T-helper 9 cell (primary cell): ENCODE measurements around the gene FAR2.
"Not testable (repeated sequence)": the region's sequence is repeated elsewhere in the genome, so short reads cannot be mapped to it uniquely, and the experiment has no call there.

Experiments used
- DNase-seq: peaks from one replicate; pipeline ENCODE4 v3.0.0-alpha.2; 2020
- total RNA-seq, 2 donors: gene quantifications; one replicate each; lab custom pipeline; 2026; lab: John Stamatoyannopoulos, UW

FAR2 gene
- 6.0 to 14.2 reads per million in 2 donors for total RNA-seq

DNA sequence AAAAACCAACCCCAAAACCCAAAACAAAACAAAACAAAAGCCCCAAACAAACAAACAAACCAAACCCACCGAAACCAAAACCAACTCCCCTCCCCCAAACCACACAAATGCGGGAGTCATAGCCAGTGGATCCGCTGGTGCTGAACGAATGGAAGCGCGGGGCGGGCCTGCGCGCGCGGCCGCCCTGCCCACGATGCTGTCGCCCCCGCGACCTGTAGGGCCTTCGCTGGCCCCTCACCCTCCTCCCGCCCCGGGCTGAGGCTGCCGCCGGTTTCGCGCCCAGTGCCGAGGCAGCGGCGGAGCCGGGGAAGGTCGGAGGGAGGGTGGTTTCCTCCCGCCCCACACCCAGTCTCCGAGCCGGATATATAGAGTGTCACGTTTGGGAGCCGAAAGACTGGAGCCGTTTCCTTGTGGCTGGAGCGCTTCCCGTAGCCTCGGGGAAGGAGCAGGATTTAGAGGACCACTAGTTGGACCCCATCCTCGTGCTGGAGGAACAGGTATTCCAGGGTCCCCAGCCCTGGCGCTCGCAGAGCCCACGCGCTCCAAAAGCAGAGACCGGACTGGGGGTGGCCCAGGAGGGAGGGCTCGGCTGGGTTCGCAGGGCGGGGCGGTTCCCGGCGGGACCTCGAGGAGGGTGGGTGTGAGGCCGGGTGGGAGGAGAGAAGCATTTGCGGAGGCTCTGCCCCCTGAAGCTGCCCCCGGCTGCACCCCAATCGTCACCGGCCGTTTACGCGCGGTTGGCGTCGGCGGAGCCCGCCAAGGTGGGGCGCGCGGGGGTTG lies at the start of gene FAR2:
FAR2 (plus strand) TSS at position 368 of the 780 bp plus-strand sequence. CDS start 121,172 bp downstream, outside the sequence.
- peak; percentile 35 for DNase-seq

DNA sequence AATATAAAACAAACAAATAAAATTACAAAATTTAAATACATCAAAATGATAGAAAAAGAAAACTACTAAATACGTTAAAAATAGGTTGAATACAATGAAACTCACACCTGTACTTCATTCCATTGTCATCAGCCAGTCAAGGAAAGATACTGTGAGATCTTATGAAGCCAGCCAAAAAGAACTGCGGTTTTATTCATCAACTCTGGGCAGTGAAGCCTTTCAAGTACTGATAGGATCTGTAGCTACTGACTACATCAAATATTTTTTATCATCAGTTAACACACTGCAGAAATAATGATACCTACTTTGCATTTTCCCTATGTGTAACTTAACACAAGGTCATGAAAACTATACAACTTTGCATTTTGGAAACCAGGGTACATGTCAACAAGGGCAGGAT lies 46.3 kb upstream of the FAR2 start:
- no peak for DNase-seq

DNA sequence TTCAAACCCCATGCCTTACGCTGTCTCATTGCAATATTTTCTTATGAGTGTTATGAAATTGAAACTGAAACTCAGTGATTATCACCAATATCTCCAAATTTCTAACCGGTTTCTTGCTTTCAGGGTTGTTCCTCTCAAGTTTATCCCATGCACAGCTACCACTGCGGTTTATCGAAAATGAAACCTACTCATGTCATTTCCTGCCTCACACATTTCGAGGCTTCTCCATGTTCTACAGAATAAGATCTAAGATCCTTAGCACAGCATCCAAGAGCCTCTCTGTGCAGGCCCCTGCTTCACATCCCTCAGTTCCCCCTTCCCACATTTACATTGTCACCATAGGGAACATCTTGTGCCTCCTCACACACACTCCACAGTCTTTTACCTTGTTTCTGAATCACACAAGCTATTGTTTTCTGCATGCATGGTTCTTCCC lies 45.5 kb upstream of the FAR2 start:
- no peak for DNase-seq

DNA sequence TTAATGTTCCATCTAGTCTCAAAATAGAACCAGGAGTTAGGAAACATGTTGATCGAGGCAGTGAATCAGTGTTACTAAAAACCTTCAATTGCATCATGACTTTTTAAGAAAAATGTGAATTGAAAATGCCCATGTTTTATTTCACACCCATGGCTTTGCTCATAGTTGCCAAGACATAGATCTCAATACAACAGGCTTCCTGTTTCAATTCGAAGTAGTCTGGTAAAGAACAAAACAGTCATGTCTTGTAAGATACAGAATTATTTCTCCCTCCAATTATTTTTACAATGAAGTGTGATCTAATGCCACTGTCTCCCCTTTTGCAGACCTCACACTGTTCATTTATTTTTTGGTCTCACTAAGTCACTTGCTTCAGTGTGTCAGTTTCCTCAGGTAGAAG lies 44.6 kb upstream of the FAR2 start:
- no peak for DNase-seq

DNA sequence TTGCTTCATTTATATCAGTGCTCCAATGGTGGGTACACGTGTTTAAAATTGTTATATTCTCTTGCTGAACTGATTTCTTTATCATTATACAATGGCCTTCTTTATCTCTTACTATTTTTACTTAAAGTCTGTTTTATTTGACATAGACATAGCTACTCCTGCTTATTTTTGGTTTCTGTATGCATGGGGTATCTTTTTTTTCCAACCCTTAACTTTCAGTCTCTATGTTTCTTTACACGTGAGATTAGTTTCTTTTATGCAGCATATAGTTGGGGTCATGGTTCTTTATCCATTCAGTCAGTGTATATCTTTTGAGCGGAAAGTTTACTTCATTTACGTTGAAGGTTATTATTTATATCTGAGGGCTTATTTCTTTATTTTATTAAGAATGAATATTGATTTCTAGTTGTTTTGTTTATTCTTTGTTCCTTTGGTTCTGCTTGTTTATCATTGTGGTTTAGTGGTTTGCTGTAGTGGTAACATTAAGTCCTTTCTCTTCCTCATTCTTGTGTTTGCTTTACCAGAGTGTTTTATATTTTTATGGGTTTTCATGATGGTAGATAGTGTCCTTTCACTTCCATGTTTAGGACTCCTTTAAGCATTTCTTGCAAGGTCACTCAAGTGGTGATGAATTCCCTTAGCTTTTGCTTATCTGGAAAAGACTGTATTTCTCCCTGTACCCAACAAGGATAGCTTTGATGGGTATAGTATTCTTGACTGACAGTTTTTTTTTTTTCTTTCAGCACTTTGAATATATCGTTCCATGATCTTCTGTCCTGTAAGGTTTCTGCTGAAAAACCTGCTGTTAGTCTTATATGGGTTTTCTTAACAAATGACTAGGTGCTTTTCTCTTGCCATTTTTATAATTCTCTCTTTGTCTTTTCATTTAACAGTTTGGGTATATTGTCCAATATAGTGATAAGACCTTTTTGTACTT lies 38.3 kb upstream of the FAR2 start:
- no peak for DNase-seq

DNA sequence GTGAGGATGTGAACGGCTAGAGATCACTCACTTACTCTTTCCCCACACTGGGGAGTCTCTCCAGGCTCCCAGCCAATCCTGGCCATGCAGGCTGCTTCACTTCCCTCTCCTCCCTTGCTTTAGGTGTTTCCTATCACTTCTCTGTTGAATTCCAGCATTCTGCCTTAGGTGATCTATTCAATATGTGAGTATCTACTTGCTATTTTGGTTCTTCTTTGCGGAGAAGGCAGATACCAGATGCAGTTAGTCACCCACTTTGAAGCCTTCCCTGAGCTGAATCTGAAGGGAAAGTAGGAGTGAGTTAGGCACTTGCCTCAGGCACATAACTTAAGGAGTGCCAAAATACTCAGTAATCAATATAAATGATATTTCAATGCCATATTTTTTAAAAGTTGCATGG lies 36.0 kb upstream of the FAR2 start:
- no peak for DNase-seq

DNA sequence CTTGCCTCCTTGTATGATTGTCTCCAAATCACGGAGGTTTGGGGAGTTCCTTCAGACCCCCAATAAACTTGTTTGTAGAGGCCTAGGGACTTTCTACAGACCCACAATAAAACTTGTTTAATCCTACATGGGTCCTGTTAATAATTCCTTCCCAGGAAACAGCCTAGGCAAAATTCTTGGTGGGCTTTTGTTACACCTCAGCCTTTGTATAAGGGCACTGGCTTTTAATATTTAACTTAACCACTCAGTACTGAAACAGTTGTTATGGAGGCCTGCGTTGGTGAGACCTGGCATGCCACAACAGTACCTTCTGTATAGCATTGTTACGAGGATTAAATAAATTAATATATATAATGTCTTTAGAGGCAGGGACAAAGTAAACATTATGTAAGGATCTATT lies 32.7 kb upstream of the FAR2 start:
- DNase-seq = no peak

DNA sequence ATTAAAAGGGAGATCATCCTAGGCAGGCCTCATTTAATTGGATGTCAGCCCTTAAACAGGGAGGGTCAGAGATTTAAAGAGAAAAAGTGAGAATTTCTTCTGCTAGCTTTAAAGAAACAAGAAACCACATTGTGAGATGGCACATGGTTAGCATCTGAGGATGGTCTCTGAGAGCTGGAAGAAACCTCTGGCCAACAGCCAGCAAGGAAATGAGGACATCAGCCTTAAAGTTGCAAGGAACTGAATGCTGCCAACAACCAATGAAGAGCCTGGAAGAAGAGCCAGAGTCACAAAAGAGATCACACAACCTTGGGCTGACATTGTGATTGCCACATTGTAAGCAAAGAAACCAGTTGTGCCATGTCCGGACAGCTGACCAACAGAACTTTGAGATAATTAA lies 17.5 kb upstream of the FAR2 start:
- no peak for DNase-seq

DNA sequence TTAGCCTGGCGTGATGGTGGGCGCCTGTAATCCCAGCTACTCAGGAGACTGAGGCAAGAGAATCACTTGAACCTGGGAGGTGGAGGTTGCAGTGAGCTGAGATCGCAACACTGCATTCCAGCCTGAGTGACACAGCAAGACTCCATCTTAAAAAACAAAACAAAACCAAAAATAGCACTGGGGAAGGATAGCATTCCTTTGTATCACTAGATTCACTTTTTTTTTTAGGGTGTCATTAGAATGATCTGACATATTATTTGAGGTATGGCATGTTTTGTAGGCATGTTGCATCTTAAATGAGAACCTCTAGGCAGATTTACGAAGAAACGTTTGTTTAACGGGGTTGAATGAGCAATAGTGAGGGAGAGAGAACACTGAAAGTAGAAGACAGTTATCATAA lies 16.8 kb upstream of the FAR2 start:
- DNase-seq = no peak

DNA sequence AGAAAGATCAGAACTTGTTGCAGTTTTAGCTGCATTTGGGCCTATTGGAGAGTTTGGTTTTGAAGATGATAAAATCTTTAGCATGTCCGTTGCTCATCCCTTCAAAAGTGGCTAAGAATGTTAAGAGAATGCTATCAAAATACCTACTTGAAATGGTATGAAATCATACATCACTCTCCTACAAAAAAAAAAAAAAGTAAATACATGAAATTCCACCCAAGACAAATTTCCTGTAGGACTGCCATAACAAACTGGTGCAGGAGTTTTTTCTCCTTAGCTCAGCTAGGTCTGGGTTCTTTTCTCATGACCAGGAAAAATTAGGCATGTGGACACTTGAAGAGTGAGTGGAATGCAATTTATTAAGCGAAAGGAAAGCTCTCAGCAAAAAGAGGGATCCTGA lies 15.9 kb upstream of the FAR2 start:
- no peak for DNase-seq

DNA sequence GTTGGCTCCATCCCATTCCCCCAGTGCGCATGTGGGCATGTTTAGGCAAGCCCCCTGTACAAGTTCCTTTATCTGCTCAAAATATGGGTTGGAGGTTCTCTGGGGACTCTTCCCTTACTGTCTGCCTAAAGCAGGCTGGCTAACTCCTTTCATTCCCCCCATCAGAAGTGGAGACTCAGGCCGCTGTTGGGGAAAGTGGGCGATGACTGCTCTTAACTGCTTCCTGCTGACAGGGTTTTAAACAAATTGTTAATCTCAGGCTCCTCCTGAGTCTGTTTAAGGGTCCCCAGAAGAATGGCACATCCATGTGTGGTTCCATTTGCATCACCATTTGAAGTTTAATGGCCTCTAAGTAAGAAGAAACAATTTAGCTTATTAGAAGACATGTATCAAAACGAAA lies 15.4 kb upstream of the FAR2 start:
- no peak for DNase-seq

DNA sequence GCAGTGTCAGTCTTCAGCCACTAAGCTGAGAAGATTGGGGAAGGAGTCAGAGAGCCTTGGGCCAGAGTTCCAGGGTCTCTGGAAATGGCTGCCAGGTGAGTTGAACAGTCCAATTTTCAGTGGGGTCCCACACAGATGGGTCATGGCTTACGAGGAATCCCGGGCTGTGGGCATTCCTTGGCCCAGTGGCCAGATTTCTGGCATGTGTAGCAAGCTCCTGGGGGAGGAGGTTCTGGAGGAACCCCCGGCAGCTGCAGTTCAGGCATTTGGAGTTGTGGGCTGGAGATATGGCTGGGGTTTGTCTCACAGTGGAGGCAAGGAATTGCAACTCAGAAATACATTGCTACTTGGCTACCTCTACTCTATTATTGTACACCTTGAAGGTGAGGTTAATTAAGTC lies 10.8 kb upstream of the FAR2 start:
- not testable (repeated sequence) for DNase-seq

DNA sequence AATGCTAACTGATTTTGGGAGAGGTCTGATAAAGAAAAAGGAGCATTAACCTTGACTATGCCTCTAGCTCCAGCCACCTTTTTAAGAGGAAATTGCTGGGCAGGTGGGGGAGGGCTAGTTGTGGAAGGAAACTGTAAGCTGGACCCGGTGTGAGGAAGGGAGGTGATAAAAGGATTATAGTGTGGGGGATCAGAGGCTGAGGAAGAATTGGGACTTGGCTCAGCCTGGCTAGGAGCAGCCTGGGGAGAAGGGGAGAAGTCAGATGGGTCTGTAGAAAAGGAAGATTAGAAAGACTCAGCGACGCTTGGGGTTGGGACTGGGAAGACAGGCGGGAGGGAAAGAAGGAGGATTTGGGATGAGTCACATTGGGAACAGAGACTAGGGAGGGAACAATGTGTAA lies 10.2 kb upstream of the FAR2 start:
- DNase-seq = not testable (repeated sequence)

DNA sequence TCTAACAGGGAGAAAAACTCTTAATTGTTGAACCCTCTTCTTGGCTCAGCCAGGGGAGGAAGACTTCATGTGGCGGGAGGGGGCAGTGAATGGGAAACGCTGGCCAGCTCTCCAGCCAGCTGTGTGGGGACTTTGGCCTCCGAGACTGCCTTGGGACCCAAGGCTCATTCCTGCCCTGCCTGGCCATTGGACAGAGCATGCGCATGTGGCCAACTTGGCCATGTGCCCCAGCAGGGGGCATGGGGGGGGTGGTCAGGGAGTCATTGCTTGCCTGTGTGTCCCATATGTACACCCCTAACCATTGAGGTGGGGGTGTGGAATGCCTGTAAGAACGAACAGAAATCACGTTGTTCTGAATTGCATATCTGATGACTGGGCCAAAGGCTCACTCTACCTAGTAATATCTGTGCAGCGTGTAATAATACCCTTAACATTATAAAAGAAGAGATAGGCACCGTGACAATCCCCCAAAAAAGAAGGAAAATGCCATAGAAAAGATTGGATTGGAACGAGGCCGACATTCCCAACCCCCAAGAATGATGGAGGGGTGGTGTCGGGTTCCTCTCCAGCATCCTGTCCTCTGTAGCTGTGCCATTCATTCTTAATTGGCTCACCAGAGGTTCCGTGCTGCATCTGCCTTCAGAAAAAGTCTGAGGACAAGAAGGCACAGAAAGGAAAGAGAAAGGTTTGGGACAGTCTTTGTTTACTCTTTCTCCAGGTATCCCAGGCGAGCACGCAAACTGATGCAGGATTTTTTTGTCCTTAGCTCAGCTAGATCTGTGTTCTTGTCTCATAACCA lies 3.5 kb upstream of the FAR2 start:
- DNase-seq = no peak

DNA sequence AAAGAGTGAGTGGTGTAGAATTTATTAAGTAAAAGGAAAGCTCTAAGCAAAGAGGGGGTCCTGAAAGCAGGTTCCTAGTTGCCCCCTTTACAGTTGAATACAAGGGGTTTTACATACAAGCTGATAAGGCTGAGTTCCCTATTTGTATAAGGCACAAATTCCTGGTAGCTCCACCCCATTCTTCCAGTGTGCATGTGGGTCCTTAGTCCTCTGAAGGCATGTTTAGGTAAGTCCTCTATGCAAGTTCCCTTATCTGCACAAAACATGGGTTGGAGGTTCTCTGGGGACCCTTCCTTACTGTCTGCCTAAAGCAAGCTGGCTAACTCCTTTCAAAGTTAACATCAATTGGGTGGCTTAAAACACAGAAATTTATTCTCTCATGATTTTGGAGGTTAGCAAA lies 2.9 kb upstream of the FAR2 start:
- no peak for DNase-seq

DNA sequence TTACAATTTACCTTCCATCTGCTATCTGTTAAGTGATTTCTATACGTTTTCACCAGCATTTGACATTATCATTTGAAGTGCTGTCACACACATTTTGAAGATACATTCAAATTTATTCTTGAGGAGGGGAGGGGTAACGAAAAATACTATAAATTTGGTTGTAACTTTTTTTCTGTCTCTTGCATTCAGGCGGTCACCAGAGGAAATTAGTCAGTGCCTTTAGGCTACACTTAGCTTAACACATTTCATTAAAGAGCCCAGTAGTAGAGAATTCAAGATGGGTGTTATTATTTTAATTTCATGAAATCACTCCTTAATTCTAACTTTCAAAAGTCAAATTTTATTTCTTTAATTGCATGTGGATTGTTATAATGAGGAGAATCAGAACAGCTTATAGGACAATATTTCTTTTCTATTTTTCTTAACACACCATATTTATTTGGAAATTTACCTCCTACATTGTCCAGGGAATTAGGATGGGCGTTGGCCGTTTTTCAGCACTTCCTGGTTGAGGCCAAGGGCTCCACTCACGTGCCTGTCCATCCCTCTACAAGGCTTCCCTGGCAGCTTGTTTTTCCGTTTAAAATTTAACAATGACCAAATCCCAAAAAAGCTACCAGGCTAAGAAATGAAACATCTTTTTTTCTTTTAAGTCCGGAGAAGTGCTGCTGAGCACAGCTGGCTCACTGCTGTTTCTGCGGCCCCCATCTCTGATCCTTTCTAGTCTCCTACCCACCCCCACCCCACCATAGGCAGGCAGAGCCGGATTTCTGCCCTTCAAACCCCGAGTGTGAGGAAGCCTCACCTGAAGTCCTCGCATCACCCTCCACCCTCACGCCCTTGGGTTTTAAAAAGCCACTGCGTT lies 1.1 kb upstream of the FAR2 start:
- no peak for DNase-seq

DNA sequence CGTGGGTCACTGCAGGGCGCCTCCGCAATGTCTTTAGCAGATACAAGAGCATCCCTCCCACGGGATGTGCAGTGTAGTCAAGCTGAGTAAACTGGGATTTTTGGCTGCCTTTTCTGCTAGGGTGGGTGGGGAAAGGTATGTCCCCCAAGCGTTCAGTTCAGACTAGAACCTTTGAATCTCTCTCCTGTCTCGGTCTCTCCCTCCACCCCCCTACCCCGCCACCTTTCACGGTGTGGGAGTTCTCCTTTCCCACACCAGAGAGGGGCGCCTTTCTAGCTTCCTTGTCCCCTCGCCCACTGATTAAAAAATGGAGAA lies 525 bp upstream of the FAR2 start:
- no peak for DNase-seq

DNA sequence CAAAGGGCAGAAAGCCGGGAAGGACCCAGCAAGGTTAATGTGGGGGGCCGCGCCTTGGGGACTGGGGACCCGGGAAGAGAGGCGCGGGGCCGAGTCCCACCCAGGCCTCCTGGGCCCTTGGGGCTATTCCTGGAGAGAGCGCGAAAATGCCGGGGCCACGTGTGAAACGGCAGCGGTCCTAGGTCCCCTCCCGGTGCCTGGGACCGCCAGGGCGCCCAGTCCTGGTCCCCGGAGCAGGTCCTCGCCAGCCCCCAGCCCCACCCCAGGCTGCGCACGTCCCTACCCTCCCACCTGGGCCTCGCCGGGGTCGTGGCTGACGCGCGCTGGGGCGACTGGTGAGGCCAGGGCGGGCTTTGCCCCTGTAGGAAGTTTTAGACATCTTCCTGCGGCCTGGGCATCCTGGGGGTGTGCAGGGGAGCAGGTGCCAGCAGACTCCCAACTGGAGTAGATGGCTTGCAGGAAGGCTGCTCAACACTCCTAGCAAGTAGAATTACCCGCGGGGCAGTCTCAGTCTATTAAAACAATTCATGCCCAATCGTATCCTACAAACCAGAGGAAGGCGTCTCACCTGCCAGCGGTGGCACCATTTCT lies 708 bp downstream of the FAR2 start:
- DNase-seq = no peak

DNA sequence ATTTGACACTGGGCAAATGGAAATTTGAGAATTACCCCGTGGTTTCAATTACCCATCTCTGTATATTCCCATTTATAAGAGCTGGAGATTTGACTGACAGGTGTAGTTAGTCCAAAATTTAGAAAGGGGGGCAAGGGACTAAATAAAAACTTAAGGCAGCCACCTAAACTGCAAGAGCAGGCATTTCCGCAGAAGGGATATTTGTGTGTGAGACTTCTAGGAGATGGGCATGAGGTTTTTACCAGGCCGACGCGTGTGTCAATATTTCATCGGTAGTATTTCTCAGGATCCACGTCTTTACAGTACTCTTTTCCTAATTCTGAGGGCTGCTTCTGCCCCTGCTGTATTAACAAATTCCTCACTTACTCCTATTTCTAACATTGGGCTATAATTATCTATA lies 1.4 kb downstream of the FAR2 start:
- DNase-seq = no peak

DNA sequence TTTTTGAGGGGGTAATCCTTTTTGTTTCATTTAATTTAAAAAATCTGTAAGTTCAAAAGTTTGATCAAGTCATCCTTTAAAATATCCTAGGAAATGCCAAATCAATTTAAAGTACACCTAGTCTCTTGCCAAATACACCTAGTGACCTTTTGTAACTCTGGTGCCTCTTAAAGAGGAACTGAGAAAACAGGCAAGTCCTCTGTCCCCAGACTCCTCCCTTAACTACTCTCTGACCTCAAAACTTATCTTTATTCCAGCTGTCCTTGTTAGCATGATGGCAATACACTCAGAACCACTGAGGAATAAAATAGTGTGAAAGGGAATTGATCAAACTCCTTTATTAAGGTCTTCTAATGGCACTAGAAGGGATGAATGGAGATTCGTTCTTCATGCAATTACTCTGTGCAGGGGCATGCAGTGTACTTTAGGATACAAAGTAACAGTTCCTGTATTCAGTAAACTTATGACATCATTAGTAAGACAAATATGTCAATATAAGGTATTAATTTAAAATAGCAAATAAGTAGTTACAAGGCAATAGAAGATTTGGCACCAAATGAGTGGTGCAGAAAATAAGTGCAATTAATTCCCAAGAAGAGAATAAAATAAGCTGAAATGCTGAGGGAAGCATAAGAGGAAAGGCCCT lies 3.3 kb downstream of the FAR2 start:
- DNase-seq = no peak

DNA sequence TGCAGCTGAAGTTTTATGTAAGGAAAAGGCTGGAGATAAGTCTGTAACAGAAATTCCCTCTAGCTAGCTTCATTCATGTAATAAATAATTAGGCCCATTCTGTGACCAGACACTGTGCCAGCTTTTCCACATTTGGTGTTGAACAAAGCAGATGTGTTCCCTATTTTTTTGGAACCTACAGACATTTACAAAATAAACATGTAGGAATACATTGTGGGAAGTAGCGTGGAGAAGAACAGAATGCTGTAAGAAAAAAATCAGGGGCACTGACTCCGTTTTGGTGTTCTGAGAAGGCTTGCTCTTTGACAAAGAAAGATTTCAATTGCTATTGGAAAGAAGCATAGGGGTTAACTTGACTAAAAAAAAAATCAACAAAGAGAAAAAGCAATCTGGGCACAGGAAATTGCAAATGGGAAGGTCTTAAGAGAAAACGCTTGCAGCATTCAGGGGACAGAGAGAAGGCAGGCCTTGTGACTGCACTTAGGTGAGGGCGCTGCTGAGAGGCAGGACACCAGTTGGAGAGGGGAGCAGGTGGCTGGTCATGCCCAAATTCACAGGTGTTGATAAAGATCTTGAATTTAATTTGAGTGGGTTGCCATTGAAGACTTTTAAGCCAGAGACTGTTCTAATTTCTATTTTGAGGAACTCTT lies 4.0 kb downstream of the FAR2 start:
- DNase-seq = no peak
